Adipocyte (in vitro differentiated cells): ENCODE measurements around the gene MVD.
"Not testable (repeated sequence)": the region's sequence is repeated elsewhere in the genome, so short reads cannot be mapped to it uniquely, and the experiment has no call there.

Experiments
- DNase-seq: peaks from one replicate; pipeline ENCODE4 v3.0.0-alpha.2; 2015; ENCODE audit warnings: low read depth
- H3K27me3 ChIP-seq: replicated peaks from 2 replicates; pipeline ENCODE4 v1.7.0; 2013; ENCODE audit warnings: mild to moderate bottlenecking, low read length, moderate library complexity; ENCODE audit not compliant: control insufficient read depth, insufficient read depth
- H3K36me3 ChIP-seq: 2 replicates; pipeline ENCODE4 v1.7.0; 2013; ENCODE audit warnings: low read length, mild to moderate bottlenecking, moderate library complexity; ENCODE audit not compliant: control insufficient read depth, insufficient read depth, severe bottlenecking
- H3K4me1 ChIP-seq: 2 replicates; pipeline ENCODE4 v1.7.0; 2013; ENCODE audit warnings: mild to moderate bottlenecking, low read length, moderate library complexity; ENCODE audit not compliant: control insufficient read depth, insufficient read depth
- H3K4me3 ChIP-seq: 2 replicates; pipeline ENCODE4 v1.7.0; 2013; ENCODE audit warnings: mild to moderate bottlenecking, low read length, moderate library complexity
- H3K9ac ChIP-seq: 2 replicates; pipeline ENCODE4 v1.7.0; 2013; ENCODE audit warnings: mild to moderate bottlenecking, low read length, moderate library complexity
- H3K9me3 ChIP-seq: 2 replicates; pipeline ENCODE4 v1.7.0; 2013; ENCODE audit warnings: mild to moderate bottlenecking, low read length, moderate library complexity; ENCODE audit not compliant: control insufficient read depth

The MVD gene

DNA sequence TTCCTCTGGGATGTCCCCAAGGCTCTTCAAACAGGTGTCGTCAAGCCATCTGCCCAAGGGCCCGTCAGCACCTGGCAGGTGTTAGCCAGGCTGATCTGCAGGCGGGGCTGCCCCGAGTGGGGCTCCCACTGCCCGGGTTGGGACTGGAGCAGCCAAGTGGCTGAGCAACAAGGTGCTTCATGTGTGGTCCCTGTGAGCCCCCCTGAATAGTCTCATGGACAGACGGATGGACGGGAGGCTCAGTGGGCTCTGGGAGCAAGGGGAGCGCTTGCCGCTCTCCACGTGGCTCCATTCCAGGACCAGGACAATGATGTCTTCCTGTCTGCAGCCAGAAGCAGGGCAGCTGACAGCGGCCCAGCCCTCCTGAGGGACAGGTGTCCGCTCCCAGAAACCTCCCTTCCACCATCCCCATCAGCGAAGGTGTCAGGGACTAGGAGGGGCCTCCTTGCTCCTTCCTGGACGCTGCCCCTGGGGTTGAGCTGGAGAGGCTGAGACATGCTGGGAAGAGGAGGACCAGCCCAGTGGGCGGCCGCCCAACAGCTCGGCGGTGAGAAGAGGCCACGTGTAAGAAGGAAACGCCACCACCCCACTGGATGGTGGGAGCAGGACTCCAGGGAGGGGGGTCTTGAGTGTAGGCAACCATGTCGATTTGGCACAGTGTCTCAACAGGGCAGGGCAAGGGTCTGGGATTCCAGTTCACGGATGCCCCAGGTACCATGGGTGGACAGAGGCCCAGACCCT, 13.8 kb upstream of the MVD start:
- peaks cover 4% of the 10 kb centered on the region for H3K36me3 ChIP-seq
- H3K9me3 ChIP-seq = no peaks in the 10 kb centered on the region
- no peak for DNase-seq
- no peak overlapping the region for H3K4me3 ChIP-seq
- H3K9ac ChIP-seq = no peak overlapping the region
- H3K4me1 ChIP-seq = peaks cover 18% of the 10 kb centered on the region
- peaks cover 5% of the 10 kb centered on the region for H3K27me3 ChIP-seq

- no peak for DNase-seq
- Histone ChIP-seq H3K4me3 (no peak overlapping the region), H3K27me3 (peaks cover 5% of the 10 kb centered on the region), H3K36me3 (peaks cover 4% of the 10 kb centered on the region), H3K9ac (no peak overlapping the region), H3K4me1 (peaks cover 24% of the 10 kb centered on the region), H3K9me3 (no peaks in the 10 kb centered on the region)
These were observed 11.0 kb upstream of the MVD start for GRCh38 chr16:88673716-88674379.

DNA sequence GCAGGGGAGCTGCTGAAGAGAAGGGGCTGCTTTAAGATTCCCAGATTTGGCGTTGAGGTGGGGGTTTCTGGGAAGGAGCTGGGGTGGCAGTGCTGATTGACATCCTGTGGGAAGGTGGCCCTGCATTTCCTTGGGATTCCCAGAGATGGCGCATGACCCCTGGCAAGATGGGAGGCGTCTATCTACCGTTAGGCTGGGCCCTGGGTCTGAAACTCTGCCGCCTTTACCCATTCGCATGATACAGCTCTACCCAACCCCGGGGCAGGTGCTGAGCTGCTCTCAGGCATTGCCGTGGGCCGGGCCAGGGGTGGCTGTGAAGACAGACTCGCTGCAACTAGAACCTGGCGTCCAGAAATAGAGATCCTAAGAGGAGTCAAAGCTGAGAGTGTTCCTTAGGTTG, 9.9 kb upstream of the MVD start:
- no peak for DNase-seq

GRCh38 chr16:88671806-88672205, 8.9 kb upstream of the MVD start:
- Histone ChIP-seq H3K27me3 (no peaks in the 10 kb centered on the region), H3K9ac (no peak overlapping the region)

More for the DNA sequence above, 9.9 kb upstream of the MVD start:
- Histone ChIP-seq H3K27me3 (peaks cover 4% of the 10 kb centered on the region), H3K9me3 (no peaks in the 10 kb centered on the region), H3K4me3 (no peak overlapping the region), H3K9ac (no peak overlapping the region), H3K4me1 (peaks cover 14% of the 10 kb centered on the region), H3K36me3 (peaks cover 4% of the 10 kb centered on the region)

GRCh38 chr16:88669980-88670379, 7.1 kb upstream of the MVD start:
- no peak for DNase-seq

More at GRCh38 chr16:88671806-88672205, 8.9 kb upstream of the MVD start:
- H3K36me3 ChIP-seq = peaks cover 4% of the 10 kb centered on the region
- no peaks in the 10 kb centered on the region for H3K9me3 ChIP-seq
- H3K4me1 ChIP-seq = peaks cover 11% of the 10 kb centered on the region
- DNase-seq = no peak
- no peak overlapping the region for H3K4me3 ChIP-seq

DNA sequence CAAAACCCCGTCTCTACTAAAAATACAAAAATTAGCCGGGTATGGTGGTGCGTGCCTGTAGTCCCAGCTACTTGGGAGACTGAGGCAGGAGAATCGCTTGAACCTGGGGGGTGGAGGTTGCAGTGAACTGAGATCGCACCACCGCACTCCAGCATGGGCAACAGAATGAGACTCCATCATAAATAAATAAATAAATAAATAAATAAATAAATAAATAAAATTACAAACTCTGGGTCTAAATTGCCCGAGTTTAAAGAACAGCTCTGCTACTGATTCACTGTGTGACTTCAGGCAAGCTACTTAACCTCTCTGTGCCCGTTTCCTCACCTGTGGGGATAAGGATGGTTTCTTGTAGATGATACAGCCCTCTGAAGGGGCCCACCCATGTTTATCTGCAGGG, 6.6 kb upstream of the MVD start:
- not testable (repeated sequence) for DNase-seq, H3K27me3 ChIP-seq, H3K36me3 ChIP-seq, H3K9me3 ChIP-seq, H3K4me3 ChIP-seq, H3K9ac ChIP-seq
- peaks cover 20% of the 10 kb centered on the region for H3K4me1 ChIP-seq

More at GRCh38 chr16:88669980-88670379, 7.1 kb upstream of the MVD start:
- no peaks in the 10 kb centered on the region for H3K9me3 ChIP-seq
- no peak overlapping the region for H3K4me3 ChIP-seq
- no peak overlapping the region for H3K9ac ChIP-seq
- H3K36me3 ChIP-seq = peaks cover 5% of the 10 kb centered on the region
- peaks cover 15% of the 10 kb centered on the region for H3K4me1 ChIP-seq
- H3K27me3 ChIP-seq = no peaks in the 10 kb centered on the region

- Histone ChIP-seq H3K27me3 (no peaks in the 10 kb centered on the region), H3K9me3 (no peaks in the 10 kb centered on the region), H3K9ac (no peak overlapping the region), H3K4me3 (no peak overlapping the region), H3K36me3 (peaks cover 4% of the 10 kb centered on the region), H3K4me1 (peaks cover 23% of the 10 kb centered on the region)
- no peak for DNase-seq
These were observed 4.6 kb upstream of the MVD start for GRCh38 chr16:88667461-88667860.

DNA sequence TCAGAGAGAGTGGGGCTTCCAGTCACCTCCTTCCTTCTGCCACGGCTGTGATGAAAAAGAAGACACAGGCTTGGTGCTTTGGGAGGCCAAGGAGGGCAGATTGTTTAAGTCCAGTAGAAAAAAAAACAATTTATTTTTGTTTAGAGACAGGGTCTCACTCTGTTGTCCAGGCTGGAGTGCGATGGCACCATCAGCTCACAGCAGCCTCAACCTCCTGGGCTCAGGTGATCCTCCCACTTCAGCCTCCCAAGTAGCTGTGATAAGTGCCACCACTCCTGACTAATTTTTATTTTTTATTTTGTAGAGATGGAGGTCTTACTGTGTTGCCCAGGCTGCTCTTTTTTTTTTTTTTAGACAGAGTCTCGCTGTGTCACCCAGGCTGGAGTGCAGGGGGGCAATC, 2.7 kb upstream of the MVD start:
- Histone ChIP-seq H3K4me3 (no peak overlapping the region), H3K36me3 (peaks cover 4% of the 10 kb centered on the region), H3K9me3 (no peaks in the 10 kb centered on the region), H3K4me1 (peaks cover 22% of the 10 kb centered on the region), H3K27me3 (no peaks in the 10 kb centered on the region), H3K9ac (no peak overlapping the region)
- no peak for DNase-seq

- H3K36me3 ChIP-seq = peaks cover 4% of the 10 kb centered on the region
- no peaks in the 10 kb centered on the region for H3K27me3 ChIP-seq
- no peak for DNase-seq
- H3K4me3 ChIP-seq = peak overlapping the region; percentile 3
- H3K4me1 ChIP-seq = peaks cover 18% of the 10 kb centered on the region
- no peaks in the 10 kb centered on the region for H3K9me3 ChIP-seq
- no peak overlapping the region for H3K9ac ChIP-seq
These were observed 2.3 kb upstream of the MVD start for GRCh38 chr16:88665148-88665547.

DNA sequence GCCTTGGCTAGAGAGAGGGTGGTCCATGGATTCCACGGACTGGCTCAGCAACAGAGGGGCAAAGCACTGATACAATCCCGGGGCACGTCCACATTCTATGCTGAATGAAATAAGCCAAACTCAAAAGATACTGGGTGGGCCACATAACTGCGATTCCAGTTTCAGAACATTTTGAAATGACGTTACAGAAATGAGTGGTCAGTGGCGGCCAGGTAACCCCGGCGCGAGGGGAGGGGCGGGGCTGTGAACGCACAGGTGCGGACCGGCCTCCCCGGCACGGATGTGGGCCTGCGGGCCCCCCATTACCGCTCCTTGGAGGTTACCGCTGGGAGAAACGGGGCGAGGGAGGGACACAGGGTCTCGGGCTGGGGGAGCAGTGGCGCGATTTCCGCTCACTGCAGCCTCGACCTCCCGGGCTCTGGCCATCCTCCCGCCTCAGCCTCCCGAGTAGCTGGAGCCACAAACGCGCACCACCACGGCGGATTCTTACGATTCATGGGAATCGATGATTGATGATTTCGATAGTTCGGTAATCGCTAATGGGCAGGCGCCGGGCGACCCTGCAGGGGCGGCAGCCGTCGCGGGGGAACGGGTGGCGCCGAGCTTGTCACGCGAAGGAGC, 559 bp downstream of the MVD start:
- H3K4me3 ChIP-seq = peak overlapping the region; percentile 90
- peaks cover 25% of the 10 kb centered on the region for H3K36me3 ChIP-seq
- peaks cover 13% of the 10 kb centered on the region for H3K4me1 ChIP-seq
- H3K9me3 ChIP-seq = no peaks in the 10 kb centered on the region
- H3K9ac ChIP-seq = peak overlapping the region; percentile 99
- DNase-seq = peak; percentile 44
- no peaks in the 10 kb centered on the region for H3K27me3 ChIP-seq

DNA sequence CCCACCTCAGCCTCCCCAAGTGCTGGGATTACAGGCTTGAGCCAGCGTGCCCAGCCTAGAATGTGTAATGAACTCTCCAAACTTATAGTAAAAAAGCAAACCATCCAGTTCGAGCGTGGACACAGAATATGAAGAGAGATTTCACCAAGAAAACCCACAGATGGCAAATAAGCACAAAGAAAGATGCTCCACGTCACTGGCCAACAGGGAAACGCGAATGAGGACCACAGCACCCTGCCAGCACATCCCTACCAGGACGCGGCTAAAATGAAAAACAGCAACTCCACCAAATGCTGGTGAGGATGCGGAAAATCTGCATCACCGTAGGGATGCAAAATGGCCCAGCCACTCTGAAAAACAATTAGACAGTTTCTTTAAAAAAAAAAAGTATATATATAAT, 1.4 kb downstream of the MVD start:
- Histone ChIP-seq H3K4me3 (peak overlapping the region; percentile 90), H3K27me3 (no peaks in the 10 kb centered on the region), H3K36me3 (peaks cover 33% of the 10 kb centered on the region)

More for the DNA sequence above, 1.4 kb downstream of the MVD start:
- Histone ChIP-seq H3K9ac (peak overlapping the region; percentile 72), H3K4me1 (peaks cover 13% of the 10 kb centered on the region), H3K9me3 (no peaks in the 10 kb centered on the region)
- no peak for DNase-seq
